ENCODE data around the gene GALNT2. TPM values are rescaled to one million over a fixed set of nuclear protein-coding genes. Genes with fewer than 3 reads are reported as not detected.

Gene GALNT2
- total and polyA plus RNA-seq, 9 of the 15 experiments (the other 6 are each of a cell fraction or from before 2014, with no cell fraction given) = 1.6 to 106 (median 51.9) TPM

DNA sequence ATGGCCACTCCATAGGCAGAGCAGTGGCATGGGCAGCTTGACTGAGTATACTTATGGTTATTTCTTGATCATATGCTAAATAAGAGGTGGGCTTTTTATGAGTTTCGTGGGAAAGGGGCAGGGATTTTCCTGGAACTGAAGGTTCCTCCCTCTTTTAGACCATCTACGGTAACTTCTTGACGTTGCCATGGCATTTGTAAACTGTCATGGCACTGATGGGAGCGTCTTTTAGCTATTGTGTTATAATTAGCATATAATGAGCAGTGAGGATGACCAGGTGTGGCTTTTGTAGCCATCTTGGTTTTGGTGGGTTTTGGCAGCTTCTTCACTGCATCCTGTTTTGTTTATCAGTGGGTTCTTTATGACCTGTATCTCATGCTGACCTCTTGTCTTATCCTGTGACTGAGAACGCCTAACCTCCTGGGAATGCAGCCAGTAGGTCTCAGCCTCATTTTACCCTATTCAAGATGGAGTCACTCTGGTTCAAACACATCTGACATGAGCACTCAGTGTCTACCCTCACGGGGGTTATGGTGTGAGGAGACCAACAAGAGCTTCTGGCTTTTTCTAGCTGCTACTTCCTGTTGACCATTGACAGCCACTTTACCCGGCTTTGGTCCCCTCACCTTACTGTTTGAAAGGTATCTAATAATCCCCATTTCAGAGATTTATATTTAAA lies 71.7 kb downstream of the GALNT2 start (continued):
- TF ChIP-seq, protein P1, sequence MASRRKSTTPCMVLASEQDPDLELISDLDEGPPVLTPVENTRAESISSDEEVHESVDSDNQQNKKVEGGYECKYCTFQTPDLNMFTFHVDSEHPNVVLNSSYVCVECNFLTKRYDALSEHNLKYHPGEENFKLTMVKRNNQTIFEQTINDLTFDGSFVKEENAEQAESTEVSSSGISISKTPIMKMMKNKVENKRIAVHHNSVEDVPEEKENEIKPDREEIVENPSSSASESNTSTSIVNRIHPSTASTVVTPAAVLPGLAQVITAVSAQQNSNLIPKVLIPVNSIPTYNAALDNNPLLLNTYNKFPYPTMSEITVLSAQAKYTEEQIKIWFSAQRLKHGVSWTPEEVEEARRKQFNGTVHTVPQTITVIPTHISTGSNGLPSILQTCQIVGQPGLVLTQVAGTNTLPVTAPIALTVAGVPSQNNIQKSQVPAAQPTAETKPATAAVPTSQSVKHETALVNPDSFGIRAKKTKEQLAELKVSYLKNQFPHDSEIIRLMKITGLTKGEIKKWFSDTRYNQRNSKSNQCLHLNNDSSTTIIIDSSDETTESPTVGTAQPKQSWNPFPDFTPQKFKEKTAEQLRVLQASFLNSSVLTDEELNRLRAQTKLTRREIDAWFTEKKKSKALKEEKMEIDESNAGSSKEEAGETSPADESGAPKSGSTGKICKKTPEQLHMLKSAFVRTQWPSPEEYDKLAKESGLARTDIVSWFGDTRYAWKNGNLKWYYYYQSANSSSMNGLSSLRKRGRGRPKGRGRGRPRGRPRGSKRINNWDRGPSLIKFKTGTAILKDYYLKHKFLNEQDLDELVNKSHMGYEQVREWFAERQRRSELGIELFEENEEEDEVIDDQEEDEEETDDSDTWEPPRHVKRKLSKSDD (conservative IDR thresholded peaks at IDR 0.05; ENCODE audit: low read length) = no peak
- TF ChIP-seq ZNF507 (tag; conservative IDR thresholded peaks at IDR 0.05) (no peak), MAFG (tag; conservative IDR thresholded peaks at IDR 0.05) (0 out of 2 replicates have a peak, but pooled peaks have one; percentile 47), FOXA3 (CRISPR knock-in tag; conservative IDR thresholded peaks at IDR 0.05 in 1 of 2, IDR thresholded peaks at IDR 0.05 in 1 of 2) (0 out of 4 replicates have a peak, but pooled peaks of 1 of the 2 experiments have one; percentile 16), ZNF184 (CRISPR knock-in tag; IDR thresholded peaks at IDR 0.05) (no peak), PHF8 (IDR thresholded peaks at IDR 0.05; ENCODE audit: borderline replicate concordance, low read length) (no peak), E2F4 (CRISPR knock-in tag; IDR thresholded peaks at IDR 0.05; ENCODE audit: low read depth) (no peak), GTF2E2 (tag; IDR thresholded peaks at IDR 0.05) (no peak), ZBTB7A (IDR thresholded peaks at IDR 0.05; ENCODE audit: borderline replicate concordance, control insufficient read depth, low read depth, low read length) (no peak), ETV5 (CRISPR knock-in tag; IDR thresholded peaks at IDR 0.05; ENCODE audit: low read depth) (no peak), ZBTB5 (IDR thresholded peaks at IDR 0.05) (no peak), ZNF561 (CRISPR knock-in tag; conservative IDR thresholded peaks at IDR 0.05) (no peak), ZC3H11A (IDR thresholded peaks at IDR 0.05; ENCODE audit: low read depth, low read length) (no peak), ZNF24 (IDR thresholded peaks at IDR 0.05) (no peak), RFX1 (IDR thresholded peaks at IDR 0.05) (peak; percentile 86), CC2D1A (IDR thresholded peaks at IDR 0.05) (no peak)
- TF ChIP-seq, protein P2, sequence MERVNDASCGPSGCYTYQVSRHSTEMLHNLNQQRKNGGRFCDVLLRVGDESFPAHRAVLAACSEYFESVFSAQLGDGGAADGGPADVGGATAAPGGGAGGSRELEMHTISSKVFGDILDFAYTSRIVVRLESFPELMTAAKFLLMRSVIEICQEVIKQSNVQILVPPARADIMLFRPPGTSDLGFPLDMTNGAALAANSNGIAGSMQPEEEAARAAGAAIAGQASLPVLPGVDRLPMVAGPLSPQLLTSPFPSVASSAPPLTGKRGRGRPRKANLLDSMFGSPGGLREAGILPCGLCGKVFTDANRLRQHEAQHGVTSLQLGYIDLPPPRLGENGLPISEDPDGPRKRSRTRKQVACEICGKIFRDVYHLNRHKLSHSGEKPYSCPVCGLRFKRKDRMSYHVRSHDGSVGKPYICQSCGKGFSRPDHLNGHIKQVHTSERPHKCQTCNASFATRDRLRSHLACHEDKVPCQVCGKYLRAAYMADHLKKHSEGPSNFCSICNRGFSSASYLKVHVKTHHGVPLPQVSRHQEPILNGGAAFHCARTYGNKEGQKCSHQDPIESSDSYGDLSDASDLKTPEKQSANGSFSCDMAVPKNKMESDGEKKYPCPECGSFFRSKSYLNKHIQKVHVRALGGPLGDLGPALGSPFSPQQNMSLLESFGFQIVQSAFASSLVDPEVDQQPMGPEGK (CRISPR knock-in tag; IDR thresholded peaks at IDR 0.05; ENCODE audit: borderline replicate concordance) = peak; percentile 88; the same call in 1 of the 2 replicates
- TF ChIP-seq, protein P3, sequence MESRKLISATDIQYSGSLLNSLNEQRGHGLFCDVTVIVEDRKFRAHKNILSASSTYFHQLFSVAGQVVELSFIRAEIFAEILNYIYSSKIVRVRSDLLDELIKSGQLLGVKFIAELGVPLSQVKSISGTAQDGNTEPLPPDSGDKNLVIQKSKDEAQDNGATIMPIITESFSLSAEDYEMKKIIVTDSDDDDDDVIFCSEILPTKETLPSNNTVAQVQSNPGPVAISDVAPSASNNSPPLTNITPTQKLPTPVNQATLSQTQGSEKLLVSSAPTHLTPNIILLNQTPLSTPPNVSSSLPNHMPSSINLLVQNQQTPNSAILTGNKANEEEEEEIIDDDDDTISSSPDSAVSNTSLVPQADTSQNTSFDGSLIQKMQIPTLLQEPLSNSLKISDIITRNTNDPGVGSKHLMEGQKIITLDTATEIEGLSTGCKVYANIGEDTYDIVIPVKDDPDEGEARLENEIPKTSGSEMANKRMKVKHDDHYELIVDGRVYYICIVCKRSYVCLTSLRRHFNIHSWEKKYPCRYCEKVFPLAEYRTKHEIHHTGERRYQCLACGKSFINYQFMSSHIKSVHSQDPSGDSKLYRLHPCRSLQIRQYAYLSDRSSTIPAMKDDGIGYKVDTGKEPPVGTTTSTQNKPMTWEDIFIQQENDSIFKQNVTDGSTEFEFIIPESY (CRISPR knock-in tag; IDR thresholded peaks at IDR 0.05) = no peak

All from K562 (cell line).